ENCODE results near the gene USH1C.

The USH1C gene

DNA sequence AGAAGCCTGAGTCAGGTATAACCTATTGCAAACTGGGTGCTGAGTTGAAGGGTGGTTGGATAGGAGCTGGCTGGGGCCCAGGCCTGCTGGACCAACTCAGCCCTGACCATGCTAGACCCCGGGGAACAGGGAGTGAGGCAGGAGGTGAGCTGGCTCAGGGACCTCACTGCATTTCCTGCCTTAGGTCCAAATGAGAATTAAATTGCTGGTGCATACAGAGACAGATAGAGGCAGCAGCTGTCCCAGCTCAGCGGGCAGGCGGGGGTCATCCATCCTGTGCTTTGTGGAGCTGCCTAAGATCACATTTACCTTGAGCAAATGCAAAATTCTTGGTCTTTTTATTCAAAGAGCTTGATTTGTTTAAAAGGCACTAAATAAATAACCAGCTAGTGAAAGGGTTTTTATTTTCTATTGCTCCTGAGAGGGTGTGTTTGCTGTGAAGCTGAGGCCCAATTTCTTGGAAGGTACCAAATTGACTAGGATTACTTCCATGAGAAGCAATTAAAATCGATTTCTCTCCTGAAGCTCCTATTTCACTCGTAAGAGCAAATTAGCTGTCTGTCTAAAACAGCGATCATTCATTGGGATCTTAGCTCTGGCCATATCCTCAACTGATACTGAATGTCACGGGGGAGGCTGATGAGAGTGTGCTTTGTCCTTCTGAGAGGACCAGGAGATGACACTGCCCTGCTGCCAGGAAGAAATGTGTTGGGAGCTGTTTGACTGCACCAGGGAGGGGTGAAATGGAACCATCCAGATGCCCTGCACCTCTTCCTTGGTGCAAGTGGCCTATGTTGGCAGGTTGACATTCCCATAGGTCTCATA is 24.9 kb downstream of the USH1C start:
- TF ChIP-seq, protein P1, sequence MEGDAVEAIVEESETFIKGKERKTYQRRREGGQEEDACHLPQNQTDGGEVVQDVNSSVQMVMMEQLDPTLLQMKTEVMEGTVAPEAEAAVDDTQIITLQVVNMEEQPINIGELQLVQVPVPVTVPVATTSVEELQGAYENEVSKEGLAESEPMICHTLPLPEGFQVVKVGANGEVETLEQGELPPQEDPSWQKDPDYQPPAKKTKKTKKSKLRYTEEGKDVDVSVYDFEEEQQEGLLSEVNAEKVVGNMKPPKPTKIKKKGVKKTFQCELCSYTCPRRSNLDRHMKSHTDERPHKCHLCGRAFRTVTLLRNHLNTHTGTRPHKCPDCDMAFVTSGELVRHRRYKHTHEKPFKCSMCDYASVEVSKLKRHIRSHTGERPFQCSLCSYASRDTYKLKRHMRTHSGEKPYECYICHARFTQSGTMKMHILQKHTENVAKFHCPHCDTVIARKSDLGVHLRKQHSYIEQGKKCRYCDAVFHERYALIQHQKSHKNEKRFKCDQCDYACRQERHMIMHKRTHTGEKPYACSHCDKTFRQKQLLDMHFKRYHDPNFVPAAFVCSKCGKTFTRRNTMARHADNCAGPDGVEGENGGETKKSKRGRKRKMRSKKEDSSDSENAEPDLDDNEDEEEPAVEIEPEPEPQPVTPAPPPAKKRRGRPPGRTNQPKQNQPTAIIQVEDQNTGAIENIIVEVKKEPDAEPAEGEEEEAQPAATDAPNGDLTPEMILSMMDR (IDR thresholded peaks at IDR 0.05): no peak
- no peak for TF ChIP-seq ZFX (IDR thresholded peaks at IDR 0.05; ENCODE audit: borderline replicate concordance)
- no peak overlapping the region for H3K27ac ChIP-seq

DNA sequence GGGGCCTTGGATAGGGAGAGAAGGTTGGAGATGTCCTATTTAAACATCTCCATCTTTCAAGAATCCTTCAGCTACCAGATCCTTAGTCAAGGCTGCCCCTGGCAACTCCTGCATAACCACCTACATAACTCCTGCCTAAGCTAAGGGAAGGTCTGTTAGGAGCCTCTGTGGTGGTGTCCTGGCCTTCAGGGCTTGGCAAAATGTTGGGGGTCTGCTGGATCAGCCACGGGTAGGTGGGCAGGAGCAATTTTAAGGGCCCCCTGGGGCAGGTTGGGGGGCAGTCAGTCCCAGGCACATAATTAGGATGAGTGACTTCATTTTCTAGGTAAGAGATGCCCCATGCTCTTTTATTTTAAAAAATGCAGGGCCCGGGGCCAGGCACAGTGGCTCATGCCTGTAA is 25.9 kb downstream of the USH1C start:
- TF ChIP-seq, protein P1 (IDR thresholded peaks at IDR 0.05): no peak
- TF ChIP-seq ZFX (IDR thresholded peaks at IDR 0.05; ENCODE audit: borderline replicate concordance): no peak

DNA sequence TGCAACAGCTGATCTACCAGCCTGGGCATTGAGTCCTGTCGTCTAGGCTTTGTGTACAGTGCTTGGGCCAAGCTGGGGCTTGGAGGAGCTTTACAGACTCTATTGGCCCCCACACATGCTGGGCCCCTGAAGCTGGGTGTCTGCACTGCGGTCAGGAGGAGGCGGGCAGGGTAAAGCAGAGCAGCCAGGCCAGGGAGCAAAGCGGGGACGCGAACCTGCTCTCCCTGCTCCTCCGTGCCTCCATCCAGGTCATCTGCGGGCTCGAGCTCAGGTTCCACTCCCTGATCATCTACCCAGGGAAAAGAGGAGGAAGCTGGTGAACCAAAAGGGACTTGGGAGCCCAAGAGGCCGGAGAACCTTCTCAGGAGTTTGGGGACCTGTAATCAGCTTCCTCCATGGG is 27.0 kb downstream of the USH1C start:
- TF ChIP-seq, protein P1 (IDR thresholded peaks at IDR 0.05): no peak
- no peak for TF ChIP-seq ZFX (IDR thresholded peaks at IDR 0.05; ENCODE audit: borderline replicate concordance)

More for the DNA sequence above, 25.9 kb downstream of the USH1C start:
- no peak overlapping the region for H3K27ac ChIP-seq

DNA sequence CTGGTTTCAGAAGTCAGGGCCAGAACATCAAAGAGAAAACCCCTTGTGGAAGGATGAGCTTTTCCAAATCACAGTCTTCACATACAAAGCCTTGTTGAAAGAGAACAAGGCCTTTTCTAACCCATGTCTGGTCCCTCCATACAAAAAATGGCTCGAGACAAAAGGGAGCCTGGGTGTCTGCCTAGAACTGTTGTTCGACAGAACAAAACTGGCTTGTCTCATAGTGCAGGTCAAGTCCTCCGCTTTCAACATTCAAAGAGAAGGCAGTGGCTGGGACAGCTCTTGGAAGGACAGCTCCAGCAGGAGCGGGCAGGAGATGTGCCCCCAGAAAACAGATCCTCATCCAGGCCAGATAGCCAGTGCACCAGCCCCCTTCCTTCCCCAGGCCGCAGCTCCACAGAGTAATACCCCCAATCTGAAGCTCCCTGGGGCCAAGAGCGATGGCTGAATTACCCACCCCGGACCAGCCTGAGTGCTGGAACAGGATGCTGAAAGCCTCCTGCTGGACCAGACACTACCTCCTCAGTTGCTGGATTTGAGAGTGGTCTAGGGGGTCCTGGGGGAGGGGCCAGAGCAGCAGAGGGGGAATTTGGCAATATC is 27.6 kb downstream of the USH1C start:
- H3K27ac ChIP-seq: no peak overlapping the region
- TF ChIP-seq, protein P1 (IDR thresholded peaks at IDR 0.05): no peak
- TF ChIP-seq ZFX (IDR thresholded peaks at IDR 0.05; ENCODE audit: borderline replicate concordance): no peak

More for the DNA sequence above, 27.0 kb downstream of the USH1C start:
- H3K27ac ChIP-seq: no peak overlapping the region

DNA sequence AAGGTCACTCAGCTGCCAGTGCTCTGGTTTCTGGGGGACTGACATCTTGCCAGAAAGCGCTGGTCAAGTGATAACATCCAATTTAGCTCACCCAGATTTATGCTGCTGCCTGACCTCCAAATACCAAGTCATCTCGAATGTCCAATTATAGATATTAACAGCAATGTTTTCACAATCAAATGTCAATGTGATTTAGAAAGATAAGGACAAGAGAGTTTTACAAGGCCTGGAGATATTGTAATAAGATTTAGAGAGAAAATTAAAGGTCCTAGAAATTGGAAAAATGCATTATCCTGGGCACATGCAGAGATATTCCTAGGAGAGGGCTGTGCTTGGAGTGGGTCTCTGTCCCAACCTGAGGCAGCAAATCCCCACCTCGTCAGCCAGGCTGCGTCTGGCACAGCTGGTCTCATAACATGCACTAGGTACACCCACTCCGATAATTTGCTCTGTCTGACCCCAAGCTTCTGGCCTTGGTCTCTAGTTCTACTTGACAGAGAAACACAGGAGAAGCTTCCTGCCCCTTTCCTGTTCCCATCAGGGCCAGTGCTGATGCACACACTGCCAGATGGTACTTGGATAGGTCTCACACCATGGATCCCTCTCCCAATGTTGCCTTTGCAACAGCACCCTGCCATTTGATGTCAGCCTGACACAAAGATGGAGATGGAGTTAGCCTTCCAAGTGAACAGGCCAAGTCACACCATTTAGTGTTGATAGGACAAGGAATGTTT is 28.6 kb downstream of the USH1C start:
- H3K27ac ChIP-seq: no peak overlapping the region
- no peak for TF ChIP-seq ZFX (IDR thresholded peaks at IDR 0.05; ENCODE audit: borderline replicate concordance)
- TF ChIP-seq, protein P1 (IDR thresholded peaks at IDR 0.05): no peak

DNA sequence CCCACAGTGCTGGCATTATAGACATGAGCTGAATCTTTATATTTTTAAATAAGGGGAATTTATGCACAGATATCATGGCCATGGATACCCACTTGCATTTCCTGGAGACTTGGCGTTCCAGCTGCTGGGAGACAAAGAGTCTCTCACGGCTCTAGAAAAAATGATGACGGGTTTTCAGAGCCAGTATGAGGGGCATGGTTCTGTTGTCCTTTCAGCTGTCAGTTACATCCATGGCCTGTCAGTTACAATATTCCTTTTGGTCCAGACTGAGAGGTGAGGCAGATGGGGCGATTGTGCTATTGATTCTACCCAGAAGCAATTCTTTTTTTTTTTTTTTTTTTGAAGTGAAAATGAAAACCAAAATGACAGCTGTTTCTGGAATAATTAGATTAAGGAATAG is 29.7 kb downstream of the USH1C start:
- H3K27ac ChIP-seq: no peak overlapping the region
- no peak for TF ChIP-seq ZFX (IDR thresholded peaks at IDR 0.05; ENCODE audit: borderline replicate concordance)
- TF ChIP-seq, protein P1 (IDR thresholded peaks at IDR 0.05): no peak
